ENCODE measurements around the gene MIF. TPM values are rescaled to one million over a fixed set of nuclear protein-coding genes. Genes with fewer than 3 reads are reported as not detected.
"Not testable (repeated sequence)": the region's sequence is repeated elsewhere in the genome, so short reads cannot be mapped to it uniquely, and the experiment has no call there.

Gene MIF
- total RNA-seq, 1 donor from 2014 or later: 418 TPM

GRCh38 chr22:23900227-23900626 lies 6.0 kb downstream of the MIF start:
- not testable (repeated sequence) for DNase-seq (ENCODE audit: low read depth, low spot score)

DNA sequence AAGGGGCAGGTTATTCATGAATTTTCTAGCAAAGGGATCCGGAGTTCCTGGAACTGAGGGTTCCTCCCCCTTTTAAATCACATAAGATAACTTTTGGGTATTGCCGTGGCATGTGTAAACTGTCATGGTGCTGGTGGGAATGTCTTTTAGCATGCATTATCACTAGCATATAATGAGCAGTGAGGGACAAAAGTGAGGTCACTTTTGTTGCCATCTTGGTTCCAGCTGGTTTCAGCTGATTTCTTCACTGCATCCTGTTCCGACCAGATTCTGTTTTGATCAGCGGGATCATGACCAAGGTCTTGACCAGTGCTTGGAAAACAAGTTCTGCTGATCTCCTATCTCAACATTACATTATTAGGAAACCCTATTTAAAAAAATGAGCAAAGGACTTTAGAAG lies 7.4 kb downstream of the MIF start:
- DNase-seq (ENCODE audit: low read depth, low spot score): no peak

GRCh38 chr22:23903328-23903971 lies 9.3 kb downstream of the MIF start:
- no peak for DNase-seq (ENCODE audit: low read depth, low spot score)

- no peak for DNase-seq (ENCODE audit: low read depth, low spot score)
These were observed 10.5 kb downstream of the MIF start for GRCh38 chr22:23904573-23905254.

DNA sequence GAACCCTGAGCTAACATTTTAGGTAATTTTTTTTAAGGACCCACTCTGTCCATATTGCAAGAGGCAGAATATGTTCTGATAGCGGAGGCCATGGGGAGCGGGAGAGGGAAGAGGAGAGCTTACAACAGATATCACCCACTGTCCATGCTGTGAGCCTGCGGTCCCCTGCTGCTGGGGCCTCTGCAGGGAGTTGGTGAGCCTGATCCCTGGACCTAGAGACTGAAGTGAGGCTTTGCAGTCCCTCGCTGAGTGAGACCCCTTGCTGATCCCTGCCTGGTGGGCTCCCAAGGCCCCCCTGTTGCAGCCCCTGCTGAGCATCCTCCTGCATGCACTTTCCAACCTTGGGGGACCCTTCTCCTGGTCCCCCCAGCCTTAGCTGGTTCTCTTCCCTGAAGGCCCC lies 12.5 kb downstream of the MIF start:
- DNase-seq (ENCODE audit: low read depth, low spot score): no peak

DNA sequence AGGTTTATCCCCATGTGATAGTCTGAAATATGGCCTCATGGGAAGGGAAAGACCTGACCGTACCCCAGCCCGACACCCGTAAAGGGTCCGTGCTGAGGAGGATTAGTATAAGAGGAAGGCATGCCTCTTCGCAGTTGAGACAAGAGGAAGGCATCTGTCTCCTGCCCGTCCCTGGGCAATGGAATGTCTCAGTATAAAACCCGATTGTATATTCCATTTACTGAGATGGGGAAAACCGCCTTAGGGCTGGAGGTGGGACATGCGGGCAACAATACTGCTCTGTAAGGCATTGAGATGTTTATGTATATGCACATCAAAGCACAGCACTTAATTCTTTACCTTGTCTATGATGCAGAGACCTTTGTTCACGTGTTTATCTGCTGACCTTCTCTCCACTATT lies 13.2 kb downstream of the MIF start:
- DNase-seq (ENCODE audit: low read depth, low spot score): not testable (repeated sequence)

DNA sequence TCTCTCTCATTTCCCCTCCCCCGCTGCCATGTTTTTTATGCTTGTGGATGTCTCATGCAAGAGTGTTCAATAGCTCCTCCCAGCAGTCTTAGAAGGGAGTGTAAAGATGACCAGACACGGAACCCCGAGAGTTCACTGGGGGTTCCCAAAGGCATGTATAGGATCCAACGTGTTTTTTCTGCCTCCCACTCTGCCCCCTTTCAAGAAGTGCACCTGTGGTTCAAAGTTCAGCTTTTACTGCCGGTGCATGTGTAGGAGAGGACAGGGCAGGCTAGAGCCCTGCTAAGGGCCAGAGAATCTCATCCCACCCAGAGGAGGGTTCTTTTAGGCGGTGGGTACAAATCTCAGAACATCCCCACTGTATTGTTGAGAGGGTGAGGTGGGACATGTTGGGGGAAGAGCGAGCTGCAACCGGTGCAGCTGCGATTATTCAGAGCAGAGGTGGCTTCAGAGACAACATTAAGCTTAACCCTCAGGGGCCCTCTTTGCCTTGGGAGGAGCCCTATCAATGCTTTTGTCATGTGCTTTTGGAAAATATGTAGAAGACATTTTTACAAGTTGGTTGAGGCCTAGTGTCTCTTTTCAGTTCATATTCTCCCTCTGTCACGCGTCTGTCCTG lies 14.5 kb downstream of the MIF start:
- DNase-seq (ENCODE audit: low read depth, low spot score): no peak

- no peak for DNase-seq (ENCODE audit: low read depth, low spot score)
These were observed 15.2 kb downstream of the MIF start for GRCh38 chr22:23909296-23909898.

- DNase-seq (ENCODE audit: low read depth, low spot score): no peak
These were observed 16.5 kb downstream of the MIF start for GRCh38 chr22:23910496-23911190.

DNA sequence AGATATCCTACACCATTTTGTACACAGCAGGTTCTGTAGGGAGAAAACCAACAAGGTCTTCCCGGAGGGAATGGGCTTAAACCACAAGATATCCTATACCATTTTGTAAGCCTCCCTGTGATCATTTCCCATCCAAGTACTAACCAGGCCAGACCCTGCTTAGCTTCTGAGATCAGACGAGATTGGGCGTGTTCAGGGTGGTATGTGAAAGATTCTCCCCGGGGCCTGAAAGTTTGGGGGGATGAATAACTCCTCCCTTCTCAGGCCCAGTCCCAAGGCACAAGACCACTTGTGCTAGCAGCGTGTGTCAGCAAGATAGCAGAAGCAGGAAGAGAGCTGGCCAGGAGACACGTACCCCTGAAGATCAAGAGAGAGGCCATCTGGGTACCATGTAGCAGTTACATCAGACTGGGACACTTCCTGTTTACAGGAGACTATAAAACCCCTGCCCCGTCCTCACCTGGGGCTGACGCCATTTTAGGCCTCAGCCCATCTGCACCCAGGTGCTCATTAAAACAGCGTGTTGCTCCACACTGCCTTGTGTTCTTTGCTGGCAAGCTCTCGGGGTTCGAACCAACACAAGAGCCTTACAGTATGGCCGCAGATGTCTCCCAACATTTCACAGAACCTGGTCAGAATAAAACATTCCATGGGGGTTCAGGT lies 17.3 kb downstream of the MIF start:
- no peak for DNase-seq (ENCODE audit: low read depth, low spot score)

- DNase-seq (ENCODE audit: low read depth, low spot score): no peak
These were observed 18.2 kb downstream of the MIF start for GRCh38 chr22:23912293-23912903.

DNA sequence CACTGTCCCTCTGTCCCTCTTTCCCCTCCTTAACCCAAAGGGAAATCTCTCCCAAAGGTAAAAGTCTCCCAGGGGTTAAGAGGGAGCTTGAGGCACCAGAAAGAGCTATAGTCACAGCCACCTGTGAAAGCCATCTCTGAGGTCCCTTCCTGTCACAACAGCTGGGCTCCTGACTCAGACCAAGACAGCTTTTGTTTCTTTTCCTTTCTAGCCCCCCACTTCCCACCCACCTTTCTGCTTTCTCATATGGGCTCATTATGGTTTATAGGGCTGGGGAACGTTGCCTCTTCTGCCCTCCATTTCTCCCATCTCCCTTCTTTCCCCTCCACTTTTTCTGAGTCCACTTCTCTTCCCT lies 19.1 kb downstream of the MIF start:
- no peak for DNase-seq (ENCODE audit: low read depth, low spot score)

GRCh38 chr22:23913661-23914353 lies 19.6 kb downstream of the MIF start:
- peak; percentile 97 for DNase-seq (ENCODE audit: low read depth, low spot score)

- no peak for DNase-seq (ENCODE audit: low read depth, low spot score)
These were observed 21.1 kb downstream of the MIF start for GRCh38 chr22:23915290-23915689.

- not testable (repeated sequence) for DNase-seq (ENCODE audit: low read depth, low spot score)
These were observed 26.1 kb downstream of the MIF start for GRCh38 chr22:23920267-23920611.

DNA sequence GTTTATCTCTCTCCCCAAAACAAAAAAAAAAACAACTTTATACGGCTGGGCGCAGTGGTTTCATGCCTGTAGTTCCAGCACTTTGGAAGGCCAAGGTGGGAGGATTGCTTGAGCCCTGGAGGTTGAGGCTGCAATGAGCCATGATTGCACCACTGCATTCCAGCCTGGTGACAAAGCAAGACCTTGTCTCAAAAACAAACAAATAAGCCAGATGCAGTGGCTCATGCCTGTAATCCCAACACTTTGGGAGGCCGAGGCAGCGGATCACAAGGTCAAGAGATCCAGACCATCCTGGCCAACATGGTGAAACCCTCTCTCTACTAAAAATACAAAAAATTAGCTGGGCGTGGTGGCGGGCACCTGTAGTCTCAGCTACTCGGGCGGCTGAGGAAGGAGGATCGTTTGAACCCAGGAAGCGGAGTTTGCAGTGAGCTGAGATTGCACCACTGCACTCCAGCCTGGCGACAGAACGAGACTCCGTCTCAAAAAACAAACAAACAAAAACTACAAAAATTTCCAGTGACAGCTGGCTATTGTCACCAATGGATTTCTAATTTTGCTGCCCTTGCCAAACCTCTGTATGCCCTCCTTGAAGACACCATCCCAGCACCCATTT lies 27.5 kb downstream of the MIF start:
- not testable (repeated sequence) for DNase-seq (ENCODE audit: low read depth, low spot score)

DNA sequence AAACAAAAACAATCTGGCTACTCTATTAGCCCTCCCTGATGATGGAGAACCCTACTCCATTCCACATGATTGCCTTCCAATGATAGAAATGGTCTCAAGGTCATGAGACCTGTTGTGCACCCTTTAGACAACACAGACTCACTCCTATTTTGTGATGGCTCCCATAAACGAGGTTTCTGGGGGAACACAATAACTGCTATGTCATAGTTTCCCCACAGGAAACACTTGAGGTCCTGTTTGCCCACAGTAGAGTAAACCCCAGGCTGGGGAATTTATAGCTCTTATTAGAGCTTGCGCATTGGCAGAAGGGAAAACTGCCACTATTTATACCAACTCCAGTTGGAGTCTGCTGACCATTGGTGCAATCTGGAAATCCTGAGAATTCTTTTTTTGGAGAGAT lies 28.7 kb downstream of the MIF start:
- DNase-seq (ENCODE audit: low read depth, low spot score): no peak

- DNase-seq (ENCODE audit: low read depth, low spot score): no peak
These were observed 30.9 kb downstream of the MIF start for GRCh38 chr22:23925020-23925606.

DNA sequence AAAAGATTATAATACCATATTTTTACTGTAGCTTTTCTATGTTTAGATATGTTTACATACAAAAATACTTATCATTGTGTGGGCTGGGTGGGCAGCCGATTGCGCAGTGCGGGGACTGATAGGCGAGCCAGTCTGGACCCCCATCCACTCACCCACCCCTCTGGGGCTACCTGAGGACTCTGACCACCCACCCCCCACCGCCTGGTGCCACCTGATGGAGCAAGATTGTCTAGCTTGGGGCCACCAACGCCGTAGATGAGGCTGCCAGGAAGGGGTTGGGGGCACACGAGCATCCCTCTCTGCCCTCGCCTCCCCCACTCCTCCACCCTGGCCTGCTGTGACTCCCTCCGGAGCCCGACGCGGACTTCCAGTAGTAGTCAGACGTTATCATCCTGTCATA lies 32.4 kb downstream of the MIF start:
- no peak for DNase-seq (ENCODE audit: low read depth, low spot score)
